Fibroblast of lung (primary cell): ENCODE data around the gene PHC2. TPM values are rescaled to one million over a fixed set of nuclear protein-coding genes. Genes with fewer than 3 reads are reported as not detected.

Experiments
- DNase-seq, 2 donors: peaks; one replicate each; pipeline versions ENCODE4 v3.0.0 to v3.0.0-alpha.2; 2010; ENCODE audit warnings: low read depth in 2 of 2
- H2AFZ ChIP-seq: 2 replicates; pipeline ENCODE4 v1.5.1; 2012; ENCODE audit warnings: low read length, control low read depth, inconsistent platforms
- H3K27ac ChIP-seq: 2 replicates; pipeline ENCODE4 v1.5.1; 2011; ENCODE audit warnings: low read length, control low read depth; ENCODE audit not compliant: insufficient read depth
- H3K27me3 ChIP-seq: 2 replicates; pipeline ENCODE4 v1.5.1; 2011; ENCODE audit warnings: mild to moderate bottlenecking, low read length; ENCODE audit not compliant: control insufficient read depth, insufficient read depth
- H3K36me3 ChIP-seq: 2 replicates; pipeline ENCODE4 v1.5.1; 2011; ENCODE audit warnings: low read length; ENCODE audit not compliant: control insufficient read depth, insufficient read depth
- H3K4me1 ChIP-seq: 2 replicates; pipeline ENCODE4 v1.5.1; 2011; ENCODE audit warnings: low read length; ENCODE audit not compliant: control insufficient read depth, insufficient read depth; ENCODE audit errors: extremely low read depth
- H3K4me2 ChIP-seq: 2 replicates; pipeline ENCODE4 v1.5.1; 2011; ENCODE audit warnings: low read length, control low read depth; ENCODE audit not compliant: insufficient read depth; ENCODE audit errors: extremely low read depth
- H3K4me3 ChIP-seq, 4 experiments: fragments of 200-600 bp in 1 of 4; sonication (generic) in 1 of 4; replicated peaks in 1 of 4; 2 replicates each; pipeline ENCODE4 v1.5.1; 2011 to 2016; ENCODE audit warnings: low read length in 4 of 4, low read depth in 3 of 4, mild to moderate bottlenecking in 3 of 4, control low read depth in 2 of 4, inconsistent platforms in 1 of 4, mixed read lengths in 1 of 4; ENCODE audit not compliant: insufficient read depth in 1 of 4; ENCODE audit errors: control extremely low read depth in 1 of 4
- H3K79me2 ChIP-seq: 2 replicates; pipeline ENCODE4 v1.5.1; 2012; ENCODE audit warnings: mild to moderate bottlenecking, low read length, inconsistent platforms; ENCODE audit not compliant: control insufficient read depth, insufficient read depth
- H3K9ac ChIP-seq: 2 replicates; pipeline ENCODE4 v1.5.1; 2011; ENCODE audit warnings: mild to moderate bottlenecking, low read length, control low read depth; ENCODE audit not compliant: insufficient read depth
- H3K9me3 ChIP-seq: 2 replicates; pipeline ENCODE4 v1.5.1; 2012; ENCODE audit warnings: low read depth, low read length; ENCODE audit not compliant: control insufficient read depth, insufficient read depth
- H4K20me1 ChIP-seq: 2 replicates; pipeline ENCODE4 v1.5.1; 2011; ENCODE audit warnings: low read length; ENCODE audit not compliant: control insufficient read depth, insufficient read depth; ENCODE audit errors: extremely low read depth
- EZH2 ChIP-seq: IDR thresholded peaks from 2 replicates; pipeline ENCODE4 v1.5.1; 2012; ENCODE audit warnings: low read length, control low read depth, mild to moderate bottlenecking; ENCODE audit errors: missing control alignments
- polyA plus RNA-seq, 2 donors: library from polyadenylated mRNA; depleted of rRNA in 1 of 2; stranded (reverse) in 1 of 2; unstranded in 1 of 2; fragments of >200 nt; gene quantifications; 2 replicates each; pipeline ENCODE4 v1.2.1, GENCODE V29; 2011 to 2012; ENCODE audit warnings: missing spikeins in 1 of 2
- total RNA-seq: library from RNA; depleted of rRNA; stranded (reverse); fragments of >200 nt; gene quantifications from 2 replicates; pipeline ENCODE4 v1.2.1, GENCODE V29; 2014
- TF ChIP-seq, protein P1 (sequence below), 2 donors: IDR thresholded peaks in 1 of 2; conservative IDR thresholded peaks in 1 of 2; 1 replicate in 1 of 2; 2 replicates in 1 of 2; pipeline ENCODE4 v1.5.1; 2011 to 2012; ENCODE audit warnings: low read length in 2 of 2, control low read depth in 1 of 2, inconsistent platforms in 1 of 2, low read depth in 1 of 2, mild to moderate bottlenecking in 1 of 2

The PHC2 gene
- total and polyA plus RNA-seq, 2 donors (not counting 1 experiment from before 2014, with no cell fraction given) = 62.6 to 75.8 TPM

- H3K4me1 ChIP-seq = peaks cover 27% of the 10 kb centered on the region
- H3K4me3 ChIP-seq = no peak overlapping the region
- no peak overlapping the region for H3K4me2 ChIP-seq
- peaks cover 16% of the 10 kb centered on the region for H3K36me3 ChIP-seq
- no peaks in the 10 kb centered on the region for H4K20me1 ChIP-seq
- H3K27me3 ChIP-seq = no peaks in the 10 kb centered on the region
- no peak for DNase-seq
- no peak overlapping the region for H3K9ac ChIP-seq
- H2AFZ ChIP-seq = no peak overlapping the region
- TF ChIP-seq, protein P1, sequence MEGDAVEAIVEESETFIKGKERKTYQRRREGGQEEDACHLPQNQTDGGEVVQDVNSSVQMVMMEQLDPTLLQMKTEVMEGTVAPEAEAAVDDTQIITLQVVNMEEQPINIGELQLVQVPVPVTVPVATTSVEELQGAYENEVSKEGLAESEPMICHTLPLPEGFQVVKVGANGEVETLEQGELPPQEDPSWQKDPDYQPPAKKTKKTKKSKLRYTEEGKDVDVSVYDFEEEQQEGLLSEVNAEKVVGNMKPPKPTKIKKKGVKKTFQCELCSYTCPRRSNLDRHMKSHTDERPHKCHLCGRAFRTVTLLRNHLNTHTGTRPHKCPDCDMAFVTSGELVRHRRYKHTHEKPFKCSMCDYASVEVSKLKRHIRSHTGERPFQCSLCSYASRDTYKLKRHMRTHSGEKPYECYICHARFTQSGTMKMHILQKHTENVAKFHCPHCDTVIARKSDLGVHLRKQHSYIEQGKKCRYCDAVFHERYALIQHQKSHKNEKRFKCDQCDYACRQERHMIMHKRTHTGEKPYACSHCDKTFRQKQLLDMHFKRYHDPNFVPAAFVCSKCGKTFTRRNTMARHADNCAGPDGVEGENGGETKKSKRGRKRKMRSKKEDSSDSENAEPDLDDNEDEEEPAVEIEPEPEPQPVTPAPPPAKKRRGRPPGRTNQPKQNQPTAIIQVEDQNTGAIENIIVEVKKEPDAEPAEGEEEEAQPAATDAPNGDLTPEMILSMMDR (conservative IDR thresholded peaks at IDR 0.05 in 1 of 2, IDR thresholded peaks at IDR 0.05 in 1 of 2; ENCODE audit: low read depth in 1 of 2, low read length in 2 of 2) = no peak
- no peak for TF ChIP-seq EZH2
- no peaks in the 10 kb centered on the region for H3K9me3 ChIP-seq
- H3K27ac ChIP-seq = no peak overlapping the region
- H3K79me2 ChIP-seq = no peaks in the 10 kb centered on the region
These were observed 61.1 kb downstream of the PHC2 start for GRCh38 chr1:33369764-33370163.

- no peaks in the 10 kb centered on the region for H3K27me3 ChIP-seq
- TF ChIP-seq, protein P1 (conservative IDR thresholded peaks at IDR 0.05 in 1 of 2, IDR thresholded peaks at IDR 0.05 in 1 of 2; ENCODE audit: low read depth in 1 of 2, low read length in 2 of 2) = no peak
- no peak for TF ChIP-seq EZH2
- no peaks in the 10 kb centered on the region for H3K79me2 ChIP-seq
- peaks cover 29% of the 10 kb centered on the region for H3K4me1 ChIP-seq
- H3K36me3 ChIP-seq = peaks cover 16% of the 10 kb centered on the region
- H3K9me3 ChIP-seq = no peaks in the 10 kb centered on the region
- H3K27ac ChIP-seq = no peak overlapping the region
- no peak for DNase-seq
- H3K9ac ChIP-seq = no peak overlapping the region
- H3K4me2 ChIP-seq = no peak overlapping the region
- no peaks in the 10 kb centered on the region for H4K20me1 ChIP-seq
- no peak overlapping the region for H3K4me3 ChIP-seq
- no peak overlapping the region for H2AFZ ChIP-seq
These were observed 61.8 kb downstream of the PHC2 start for GRCh38 chr1:33369081-33369480.

DNA sequence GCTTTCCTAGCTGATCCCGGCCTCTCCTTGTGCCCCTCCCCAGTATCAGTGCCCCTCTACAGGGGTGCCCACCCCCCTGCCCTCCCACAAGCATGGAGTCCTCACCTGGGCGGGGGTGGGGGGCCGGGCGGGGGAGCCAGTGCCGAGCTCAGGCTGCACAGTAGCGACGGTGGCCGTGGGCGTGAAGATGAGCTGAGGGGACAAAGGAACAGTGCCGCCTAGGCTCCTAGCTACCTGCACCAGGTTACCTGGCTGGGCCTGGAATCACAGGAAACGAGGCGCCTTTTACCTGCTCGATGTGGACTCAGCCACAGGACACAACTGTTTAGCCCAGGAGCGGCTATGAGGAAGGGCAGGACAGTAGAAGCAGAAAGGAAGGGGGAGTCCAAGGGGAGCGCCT lies 62.5 kb downstream of the PHC2 start:
- Histone ChIP-seq H3K36me3 (peaks cover 16% of the 10 kb centered on the region), H2AFZ (no peak overlapping the region), H3K79me2 (no peaks in the 10 kb centered on the region), H3K9me3 (no peaks in the 10 kb centered on the region), H3K4me1 (peaks cover 29% of the 10 kb centered on the region), H4K20me1 (no peaks in the 10 kb centered on the region), H3K4me3 (no peak overlapping the region), H3K4me2 (no peak overlapping the region), H3K27me3 (no peaks in the 10 kb centered on the region), H3K9ac (no peak overlapping the region), H3K27ac (no peak overlapping the region)
- TF ChIP-seq, protein P1 (conservative IDR thresholded peaks at IDR 0.05 in 1 of 2, IDR thresholded peaks at IDR 0.05 in 1 of 2; ENCODE audit: low read depth in 1 of 2, low read length in 2 of 2) = no peak
- TF ChIP-seq EZH2 = no peak
- DNase-seq = no peak
